CD4-positive, alpha-beta T cell treated with Interleukin-1 beta for 1 hour (primary cell): ENCODE measurements around the gene PBX3.

ENCODE experiments used
- DNase-seq, 2 donors: peaks; one replicate each; pipeline ENCODE4 v3.0.0-alpha.2; 2020 to 2022

Gene PBX3

DNA sequence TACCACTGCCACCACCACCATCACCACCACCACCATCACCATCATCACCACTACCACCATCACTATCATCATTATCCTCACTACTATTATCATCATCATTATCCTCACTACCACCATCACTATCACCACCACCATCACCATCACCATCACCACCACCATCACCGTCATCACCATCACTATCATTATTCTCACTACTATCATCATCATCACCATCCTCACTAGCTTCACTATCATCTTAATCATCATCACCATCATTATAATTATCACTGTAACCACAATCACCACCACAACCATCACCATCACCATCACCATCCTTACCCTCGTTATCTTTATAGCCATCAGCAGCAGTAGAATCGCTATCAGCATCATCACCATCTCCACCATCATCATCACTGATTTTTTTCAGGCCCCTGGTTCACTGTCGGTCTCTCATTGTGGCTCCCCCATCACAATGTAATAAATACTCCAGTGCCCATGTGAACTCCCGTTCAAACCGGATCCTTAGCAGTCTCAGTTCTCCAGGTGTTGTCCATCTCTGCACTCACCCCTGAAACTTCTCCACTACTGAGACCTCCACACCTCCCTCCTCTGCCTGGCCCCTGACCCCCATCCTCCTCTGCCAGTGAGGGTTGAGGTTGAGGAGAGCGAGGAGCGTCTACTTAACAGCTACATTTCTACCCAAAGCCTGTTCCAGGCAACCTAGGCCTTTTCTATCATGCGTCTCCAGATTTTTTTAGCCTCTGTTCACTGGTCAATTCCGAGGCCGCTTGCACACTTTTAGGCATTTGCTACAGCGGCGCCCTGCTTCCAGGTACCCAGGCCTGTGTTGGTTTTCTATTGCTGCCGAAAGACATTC, 238.2 kb downstream of the PBX3 start:
- no peak for DNase-seq

- DNase-seq = no peak
These were observed 239.0 kb downstream of the PBX3 start for GRCh38 chr9:125985998-125986655.

- no peak for DNase-seq
These were observed 239.8 kb downstream of the PBX3 start for GRCh38 chr9:125986966-125987365.

- DNase-seq = no peak
These were observed 240.2 kb downstream of the PBX3 start for GRCh38 chr9:125987420-125987819.

DNA sequence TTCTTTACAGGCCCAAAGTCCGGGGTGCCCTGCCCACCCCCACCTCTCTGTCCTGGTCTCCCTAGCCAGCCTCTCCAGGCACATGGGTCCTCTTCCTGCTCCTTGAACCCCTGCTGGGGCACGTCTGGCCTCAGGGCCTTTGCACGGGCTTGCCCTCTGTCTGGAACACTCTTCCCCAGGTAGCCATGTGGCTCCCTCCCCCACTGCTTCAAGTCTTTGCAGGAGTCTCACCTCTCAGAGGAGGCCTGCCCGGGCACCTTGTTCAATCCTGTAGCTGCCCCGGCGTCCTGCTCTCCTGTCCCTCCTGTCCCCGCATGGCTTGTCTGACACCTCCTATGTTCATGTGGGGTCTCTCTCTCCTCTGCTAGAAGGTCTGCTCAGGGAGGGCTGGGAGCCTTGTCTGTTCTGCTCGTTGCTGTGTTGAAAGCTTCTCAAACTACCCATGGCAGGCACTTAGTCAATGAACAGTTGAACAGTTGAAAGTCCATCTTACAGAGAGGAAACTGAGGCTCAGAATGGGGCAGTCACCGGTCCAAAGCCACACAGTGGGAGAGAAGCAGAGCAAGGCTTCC, 241.4 kb downstream of the PBX3 start:
- no peak for DNase-seq

DNA sequence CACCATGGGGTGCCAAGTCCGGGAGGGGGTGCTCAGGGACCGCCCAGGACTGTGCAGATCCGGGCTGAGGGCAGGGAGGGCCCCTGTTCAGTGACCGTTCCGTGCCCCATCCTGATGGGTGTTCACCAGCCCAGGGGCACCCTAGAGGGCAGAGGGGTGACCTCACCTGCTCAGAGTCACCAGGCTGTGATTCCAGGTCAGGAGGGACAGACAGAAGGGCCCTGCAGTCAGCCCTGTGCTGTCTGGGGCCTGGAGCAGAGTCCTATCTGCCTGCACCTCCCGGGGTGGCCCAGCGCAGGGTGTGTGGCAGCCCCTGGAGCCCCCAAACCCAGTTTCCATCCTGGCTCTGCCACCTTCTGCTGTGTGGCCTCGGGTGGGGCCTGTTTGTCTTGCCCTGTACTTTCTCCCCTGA, 241.9 kb downstream of the PBX3 start:
- DNase-seq = no peak

- no peak for DNase-seq
These were observed 242.5 kb downstream of the PBX3 start for GRCh38 chr9:125989524-125990180.

GRCh38 chr9:125990186-125990792, 243.1 kb downstream of the PBX3 start:
- DNase-seq = no peak

- DNase-seq = no peak
These were observed 243.6 kb downstream of the PBX3 start for GRCh38 chr9:125990793-125991220.

DNA sequence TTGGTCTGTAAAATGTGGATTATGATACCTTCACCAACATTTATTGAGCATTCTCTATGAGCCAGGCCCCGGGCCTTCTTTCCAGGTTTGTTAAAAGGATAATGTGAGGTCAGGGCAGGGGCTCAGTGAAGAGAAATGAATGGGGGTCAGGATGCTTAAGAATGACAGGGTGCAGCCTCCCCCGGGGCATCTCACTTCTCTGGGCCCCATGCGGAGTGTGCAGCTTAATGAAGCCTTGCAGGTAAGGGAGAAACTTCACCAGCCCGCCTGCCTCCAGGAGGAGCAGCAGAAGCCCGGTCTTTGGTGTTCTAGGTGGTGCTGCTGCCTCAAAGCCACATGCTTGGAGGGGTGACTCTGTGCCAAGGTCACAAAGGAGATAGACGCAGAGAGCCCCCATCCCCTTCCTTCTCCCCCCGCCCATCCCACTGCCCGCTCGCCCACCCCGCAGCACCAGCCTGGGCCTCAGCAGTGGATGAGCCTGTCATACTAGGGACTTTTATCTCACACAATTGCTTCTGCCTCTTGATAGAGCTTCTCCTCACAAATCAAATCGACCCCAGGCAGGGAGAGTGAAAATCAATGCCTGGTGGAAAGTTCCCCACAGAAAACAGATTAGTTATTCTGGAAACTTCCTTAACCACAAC, 244.8 kb downstream of the PBX3 start:
- no peak for DNase-seq

DNA sequence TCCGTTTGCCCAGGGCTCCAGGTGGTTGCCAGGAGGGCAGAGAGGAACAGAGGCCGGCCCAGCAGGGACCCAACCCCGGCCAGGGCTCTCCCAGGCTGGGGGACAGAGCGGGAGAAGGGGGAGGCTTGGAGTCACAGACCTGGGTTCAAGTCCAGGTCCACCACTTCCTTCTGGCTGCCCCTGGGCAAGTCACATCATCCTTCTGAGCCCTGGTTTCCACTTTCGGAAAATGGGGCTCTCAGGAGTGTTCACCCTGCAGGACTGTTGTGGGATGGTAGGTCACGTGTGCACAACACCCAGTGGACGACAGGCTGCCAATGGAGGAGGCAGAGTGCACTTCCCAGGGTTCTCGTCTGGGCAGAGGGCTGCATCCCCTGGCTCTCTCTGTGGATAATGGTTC, 245.4 kb downstream of the PBX3 start:
- no peak for DNase-seq

GRCh38 chr9:125993466-125993865, 246.3 kb downstream of the PBX3 start:
- DNase-seq = no peak

- no peak for DNase-seq
These were observed 247.1 kb downstream of the PBX3 start for GRCh38 chr9:125994066-125994943.

GRCh38 chr9:125995006-125995405, 247.8 kb downstream of the PBX3 start:
- DNase-seq = no peak

DNA sequence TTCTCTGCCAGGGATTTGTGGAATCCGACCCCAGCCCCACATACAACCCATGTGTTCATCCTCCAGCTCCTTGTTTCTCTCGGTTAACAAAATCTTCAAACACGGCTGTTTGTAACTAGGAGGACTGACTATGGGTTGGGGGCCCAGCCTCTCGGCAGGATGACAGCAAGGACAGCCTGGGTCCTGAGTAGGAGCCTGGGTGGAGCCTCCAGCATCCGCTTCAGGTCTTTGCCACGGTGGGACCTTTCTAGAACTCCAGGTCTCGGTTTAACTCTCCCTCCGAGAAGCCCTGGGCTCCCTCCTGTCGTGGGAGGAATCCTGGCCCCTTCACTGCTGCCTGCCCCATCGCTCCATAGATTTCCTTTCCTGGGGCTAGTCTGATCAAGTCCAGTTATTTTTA, 248.5 kb downstream of the PBX3 start:
- DNase-seq = no peak

GRCh38 chr9:125996791-125997190, 249.6 kb downstream of the PBX3 start:
- no peak for DNase-seq

DNA sequence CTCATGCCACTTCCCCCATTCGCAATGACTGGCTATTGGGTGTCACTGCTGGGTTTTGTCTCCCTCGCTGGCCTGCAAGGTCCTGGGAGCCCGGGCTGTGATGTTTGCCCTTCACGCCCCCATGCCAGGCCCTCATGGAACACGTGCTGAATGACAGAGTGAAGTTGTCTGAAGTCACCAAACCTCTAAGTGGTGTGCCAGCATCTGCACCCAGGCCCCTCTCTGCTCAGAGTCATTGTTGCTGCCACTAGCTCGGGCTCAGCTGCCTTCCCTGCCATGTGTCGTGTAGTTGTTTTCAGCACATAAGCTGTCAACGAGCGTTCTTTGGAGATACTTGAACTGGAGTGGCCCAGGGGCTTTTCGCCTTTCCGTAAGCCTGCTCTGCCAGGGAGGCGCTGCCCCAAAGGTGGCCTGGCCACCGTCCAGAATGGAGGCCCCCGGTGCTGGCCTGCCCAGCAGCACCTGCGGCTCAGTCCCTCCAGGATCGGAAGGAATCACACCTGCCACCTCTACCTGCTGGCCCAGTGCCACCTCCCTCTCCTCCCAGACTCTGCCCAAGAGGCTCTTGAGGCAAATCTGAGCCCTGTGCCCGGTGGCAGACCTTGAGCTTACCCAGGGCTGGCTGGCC, 250.1 kb downstream of the PBX3 start:
- DNase-seq = no peak

DNA sequence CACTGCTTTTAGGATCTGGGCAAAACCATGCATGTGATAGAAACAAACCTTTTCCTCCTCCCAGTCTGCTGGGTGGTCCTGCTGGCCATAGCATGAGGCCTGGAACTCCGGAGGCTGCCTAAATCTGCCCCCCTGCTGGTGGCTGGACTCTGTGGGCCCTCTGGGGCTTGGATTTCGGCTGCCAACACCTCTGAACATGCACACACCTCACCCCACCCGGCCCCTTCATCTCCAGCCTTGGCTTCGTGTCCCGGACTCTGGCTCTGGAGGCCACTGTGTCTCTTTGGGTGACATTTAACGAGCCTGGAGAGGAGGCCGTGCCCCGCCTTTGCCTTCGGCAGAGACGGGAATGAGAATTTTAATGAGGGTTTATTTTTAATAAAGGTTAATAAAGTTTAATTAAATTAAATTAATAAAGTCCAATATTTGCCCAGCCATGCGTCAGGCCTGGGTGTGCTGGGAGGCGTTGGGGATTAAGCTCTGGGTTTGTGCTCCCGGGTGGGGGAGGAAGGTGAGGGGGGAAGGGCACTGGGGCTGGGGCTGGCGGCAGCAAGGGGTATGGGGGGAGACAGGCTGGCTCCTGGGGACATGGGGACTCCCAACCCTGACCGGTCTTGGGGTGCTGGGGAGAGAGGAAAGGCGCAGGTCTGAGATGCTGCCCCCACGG, 251.8 kb downstream of the PBX3 start:
- DNase-seq = no peak

DNA sequence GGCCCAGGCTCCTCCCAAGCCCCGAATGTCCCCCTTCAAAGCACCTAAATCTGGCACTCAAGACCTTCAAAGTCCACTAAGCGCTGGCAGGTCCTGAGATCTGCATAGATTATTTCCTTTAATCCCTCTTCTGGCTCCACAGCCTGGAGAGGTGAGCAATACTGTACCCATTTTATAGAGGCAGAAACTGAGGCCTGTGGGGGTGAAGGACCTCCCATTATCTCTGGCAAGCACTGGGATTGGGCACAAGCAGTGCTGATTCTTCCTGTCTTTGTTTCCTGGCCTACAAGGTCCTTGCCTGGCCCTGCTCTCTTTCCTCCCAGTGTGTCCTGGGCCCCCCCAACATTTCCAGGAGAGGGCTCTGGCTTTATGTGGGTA, 252.3 kb downstream of the PBX3 start:
- DNase-seq = no peak

DNA sequence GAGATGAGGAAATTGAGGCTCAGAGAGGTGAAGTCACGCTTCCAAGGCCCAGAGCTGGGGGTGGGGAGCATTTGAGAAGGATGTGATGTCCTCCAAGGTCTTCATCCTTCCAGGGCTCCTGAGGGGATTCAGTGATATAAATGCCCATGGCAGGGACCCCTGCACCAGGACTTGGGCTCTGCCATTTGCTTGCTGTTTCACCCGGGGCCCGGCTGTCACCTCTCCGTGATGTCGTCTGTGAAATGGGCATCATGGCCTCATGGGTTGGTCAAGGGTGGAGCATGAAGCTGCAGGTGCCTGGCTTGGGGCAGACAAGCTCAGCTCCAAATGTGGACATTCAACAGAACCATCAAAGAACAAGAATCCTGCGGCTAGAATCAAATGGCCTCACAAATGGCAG, 253.1 kb downstream of the PBX3 start:
- DNase-seq = no peak
